Stomach (tissue), 9 donors: ENCODE measurements around the gene ANKFN1. TPM values are rescaled to one million over a fixed set of nuclear protein-coding genes. Genes with fewer than 3 reads are reported as not detected.

Source experiments
- DNase-seq, 2 donors: peaks; one replicate each; pipeline versions ENCODE4 v3.0.0 to v3.0.0-alpha.2; 2013 to 2019
- H3K27ac ChIP-seq, 5 donors: fragments of 200-600 bp in 4 of 5; sonication (generic) in 4 of 5; one replicate each; pipeline ENCODE4 v1.5.1; 2013 to 2019; ENCODE audit warnings: mild to moderate bottlenecking in 1 of 5, moderate library complexity in 1 of 5
- H3K27me3 ChIP-seq, 3 donors: fragments of 200-600 bp; sonication (generic); one replicate each; pipeline ENCODE4 v1.5.1; 2017 to 2019; ENCODE audit warnings: mixed run types in 1 of 3
- H3K36me3 ChIP-seq, 4 donors: fragments of 200-600 bp; sonication (generic); 1 replicate in 3 of 4; 2 replicates in 1 of 4; pipeline ENCODE4 v1.5.1; 2016 to 2019
- H3K4me1 ChIP-seq, 4 donors: fragments of 200-600 bp; sonication (generic); one replicate each; pipeline ENCODE4 v1.5.1; 2016 to 2019
- H3K4me3 ChIP-seq, 4 donors: fragments of 200-600 bp; sonication (generic) in 3 of 4; one replicate each; pipeline ENCODE4 v1.5.1; 2016 to 2019; ENCODE audit warnings: mild to moderate bottlenecking in 1 of 4
- H3K9me3 ChIP-seq, 4 donors: fragments of 200-600 bp; sonication (generic); one replicate each; pipeline ENCODE4 v1.5.1; 2016 to 2019
- EP300 ChIP-seq: sonication (generic); formaldehyde crosslinking; IDR thresholded peaks from one replicate; pipeline ENCODE4 v1.6.1; 2017; ENCODE audit warnings: antibody characterized with exemption
- POLR2A ChIP-seq, 4 donors: fragments of 450-650 bp; IDR thresholded peaks; one replicate each; pipeline ENCODE4 v1.6.1; 2016; ENCODE audit warnings: antibody characterized with exemption in 4 of 4, control low read depth in 2 of 4, mild to moderate bottlenecking in 1 of 4, moderate library complexity in 1 of 4
- POLR2AphosphoS5 ChIP-seq, 3 donors: sonication (generic); formaldehyde crosslinking; IDR thresholded peaks; one replicate each; pipeline ENCODE4 v1.6.1; 2016; ENCODE audit warnings: antibody characterized with exemption in 3 of 3
- WGBS, 5 donors: extraction: QIAGEN DNeasy Blood & Tissue Kit in 3 of 5; methylation state at CpG; one replicate each; pipeline versions ENCODE4 v1.1.5 to v1.1.7; 2013 to 2018; 5-methylcytosine and 5-hydroxymethylcytosine counted together
- intact Hi-C: fragments of 100-400 bp; cut with DNase I; formaldehyde crosslinking; loops from one replicate; pipeline ENCODE4 v1.15.1; 2023; ENCODE audit warnings: low total_unique reads
- polyA plus RNA-seq, 3 donors: library from polyadenylated mRNA; stranded (reverse); fragments of 200-250 nt; gene quantifications; one replicate each; pipeline ENCODE4 v1.2.3, GENCODE V29; 2013
- total RNA-seq, 5 donors: library from RNA; depleted of rRNA; stranded (reverse); fragments of >200 nt; gene quantifications; one replicate each; pipeline versions ENCODE4 v1.1.0 to v1.2.3, GENCODE V29; 2014 to 2016
- TF ChIP-seq, protein P1 (sequence below), 7 experiments: fragments of 450-650 bp in 4 of 7; fragments of 200-600 bp in 3 of 7; sonication (generic) in 3 of 7; IDR thresholded peaks; one replicate each; pipeline ENCODE4 v1.5.1; 2016 to 2019; ENCODE audit warnings: antibody characterized with exemption in 7 of 7, control low read depth in 2 of 7, mild to moderate bottlenecking in 1 of 7
- donor health status: healthy with polysubstance abuse.
- donor health status: Bipolar disorder and iron deficiency.
- donor health status: healthy.

ANKFN1 gene
- total and polyA plus RNA-seq, 8 donors: 0.10 to 2.9 (median 1.3) TPM; not detected in 4

DNA sequence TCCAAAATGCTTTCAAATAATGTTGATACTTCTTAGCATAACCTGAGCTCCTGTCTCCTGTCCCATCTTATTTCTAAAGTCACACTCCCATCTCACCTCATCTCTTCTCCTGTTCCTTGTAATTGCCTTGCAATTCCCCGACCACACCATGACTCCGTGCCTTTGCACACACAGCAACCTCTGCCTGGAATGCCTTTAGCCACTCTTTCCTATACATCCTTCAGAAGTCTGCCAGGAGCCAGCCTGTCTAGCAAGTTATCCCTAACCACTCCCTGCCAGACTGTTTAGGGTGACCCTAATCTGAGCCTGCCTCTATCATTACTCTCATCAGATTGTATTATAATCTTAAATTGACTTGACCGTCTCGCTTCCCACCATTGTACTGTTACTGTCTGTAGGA lies 272.2 kb downstream of the ANKFN1 start:
- Histone ChIP-seq H3K9me3 (no peaks in the 10 kb centered on the region), H3K36me3 (no peaks in the 10 kb centered on the region), H3K27ac (no peak overlapping the region), H3K4me3 (no peak overlapping the region), H3K27me3 (no peaks in the 10 kb centered on the region), H3K4me1 (no peaks in the 10 kb centered on the region)
- no peak for DNase-seq
- intact Hi-C loops: no loop called here
- 79 to 84% (median 81%) methylated on average over 4 of the region's 4 CpGs for WGBS, 5 donors
- no peak for TF ChIP-seq EP300
- TF ChIP-seq POLR2AphosphoS5 (IDR thresholded peaks at IDR 0.05): no peak
- TF ChIP-seq, protein P1, sequence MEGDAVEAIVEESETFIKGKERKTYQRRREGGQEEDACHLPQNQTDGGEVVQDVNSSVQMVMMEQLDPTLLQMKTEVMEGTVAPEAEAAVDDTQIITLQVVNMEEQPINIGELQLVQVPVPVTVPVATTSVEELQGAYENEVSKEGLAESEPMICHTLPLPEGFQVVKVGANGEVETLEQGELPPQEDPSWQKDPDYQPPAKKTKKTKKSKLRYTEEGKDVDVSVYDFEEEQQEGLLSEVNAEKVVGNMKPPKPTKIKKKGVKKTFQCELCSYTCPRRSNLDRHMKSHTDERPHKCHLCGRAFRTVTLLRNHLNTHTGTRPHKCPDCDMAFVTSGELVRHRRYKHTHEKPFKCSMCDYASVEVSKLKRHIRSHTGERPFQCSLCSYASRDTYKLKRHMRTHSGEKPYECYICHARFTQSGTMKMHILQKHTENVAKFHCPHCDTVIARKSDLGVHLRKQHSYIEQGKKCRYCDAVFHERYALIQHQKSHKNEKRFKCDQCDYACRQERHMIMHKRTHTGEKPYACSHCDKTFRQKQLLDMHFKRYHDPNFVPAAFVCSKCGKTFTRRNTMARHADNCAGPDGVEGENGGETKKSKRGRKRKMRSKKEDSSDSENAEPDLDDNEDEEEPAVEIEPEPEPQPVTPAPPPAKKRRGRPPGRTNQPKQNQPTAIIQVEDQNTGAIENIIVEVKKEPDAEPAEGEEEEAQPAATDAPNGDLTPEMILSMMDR (IDR thresholded peaks at IDR 0.05): no peak
- TF ChIP-seq POLR2A (IDR thresholded peaks at IDR 0.05): no peak

DNA sequence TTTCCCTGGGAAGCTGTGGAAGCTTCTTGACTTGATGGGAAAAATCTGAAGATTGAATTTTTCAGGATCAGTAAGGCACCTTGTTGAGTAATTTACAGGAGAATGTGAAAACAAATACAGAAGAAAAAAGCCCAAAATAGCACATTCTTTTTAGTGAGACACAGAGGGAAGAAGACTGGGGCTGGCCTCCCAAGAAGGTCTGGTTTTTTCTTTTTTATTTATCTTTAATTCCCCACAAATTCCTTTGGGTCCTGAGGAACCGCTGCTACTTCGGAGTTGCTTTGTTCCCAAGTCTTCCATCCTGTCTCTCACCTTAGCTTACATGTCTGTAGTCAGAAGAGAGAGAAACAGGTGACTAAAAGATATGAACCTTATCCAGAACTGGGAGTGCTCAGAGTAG lies 273.6 kb downstream of the ANKFN1 start:
- WGBS, 5 donors: 33 to 70% (median 51%) methylated on average over 2 of the region's 2 CpGs
- Histone ChIP-seq H3K36me3 (no peaks in the 10 kb centered on the region), H3K27ac (no peak overlapping the region), H3K4me1 (no peaks in the 10 kb centered on the region), H3K27me3 (no peaks in the 10 kb centered on the region), H3K4me3 (no peak overlapping the region), H3K9me3 (no peaks in the 10 kb centered on the region)
- no peak for DNase-seq
- TF ChIP-seq EP300: no peak
- no peak for TF ChIP-seq POLR2A (IDR thresholded peaks at IDR 0.05)
- TF ChIP-seq, protein P1 (IDR thresholded peaks at IDR 0.05): no peak
- TF ChIP-seq POLR2AphosphoS5 (IDR thresholded peaks at IDR 0.05): no peak
- intact Hi-C loops: no loop called here

DNA sequence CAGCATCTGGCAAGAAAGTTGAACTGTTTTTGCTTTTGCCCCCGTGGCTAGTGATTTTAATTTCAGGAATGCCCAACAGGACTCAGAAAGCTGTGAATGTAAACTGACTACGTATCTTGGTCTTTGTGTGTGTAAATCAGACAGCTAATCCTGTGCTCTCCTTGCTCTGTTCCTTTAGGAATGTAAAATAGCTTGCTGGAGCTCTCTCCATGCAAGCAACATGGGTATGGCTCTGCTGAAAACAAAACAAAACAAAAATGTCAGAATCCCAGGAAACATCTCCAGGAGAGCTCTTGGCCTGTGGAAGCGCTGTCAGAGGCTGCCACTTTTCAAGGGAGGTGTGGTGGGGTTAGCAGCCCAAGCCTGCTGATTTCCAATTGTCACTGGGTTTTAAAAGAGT lies 278.5 kb downstream of the ANKFN1 start:
- Histone ChIP-seq H3K4me3 (no peak overlapping the region), H3K36me3 (no peaks in the 10 kb centered on the region), H3K27me3 (no peaks in the 10 kb centered on the region), H3K9me3 (no peaks in the 10 kb centered on the region), H3K27ac (no peak overlapping the region), H3K4me1 (no peaks in the 10 kb centered on the region)
- no peak for TF ChIP-seq EP300
- TF ChIP-seq POLR2A (IDR thresholded peaks at IDR 0.05): no peak
- TF ChIP-seq, protein P1 (IDR thresholded peaks at IDR 0.05): no peak
- TF ChIP-seq POLR2AphosphoS5 (IDR thresholded peaks at IDR 0.05): no peak
- WGBS, 5 donors: 58 to 69% (median 60%) methylated on average over 3 of the region's 3 CpGs
- intact Hi-C loops: no loop called here
- DNase-seq: no peak

DNA sequence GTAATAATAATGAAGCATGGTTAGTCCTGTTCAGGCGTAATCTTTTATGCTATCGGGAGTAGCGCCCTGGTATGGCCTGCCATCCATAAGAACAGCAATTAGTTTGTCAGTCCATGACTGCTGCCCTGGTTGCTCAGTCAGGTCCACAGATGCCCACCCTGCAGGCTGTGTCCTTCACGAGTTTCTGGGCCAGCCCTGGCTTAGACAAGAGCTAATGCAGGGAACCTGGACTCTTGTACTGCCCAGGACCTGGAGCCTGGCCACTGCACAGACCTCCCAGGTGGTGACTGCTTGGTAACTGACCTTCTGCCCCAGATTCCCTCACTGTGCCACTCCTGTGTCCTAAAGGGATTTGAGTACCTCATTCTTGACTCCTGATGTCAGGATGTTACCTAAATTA lies 279.2 kb downstream of the ANKFN1 start:
- intact Hi-C loops: no loop called here
- TF ChIP-seq, protein P1 (IDR thresholded peaks at IDR 0.05): no peak
- TF ChIP-seq EP300 (no peak), POLR2AphosphoS5 (IDR thresholded peaks at IDR 0.05) (no peak), POLR2A (IDR thresholded peaks at IDR 0.05) (no peak)
- no peak overlapping the region for H3K27ac ChIP-seq
- no peaks in the 10 kb centered on the region for H3K27me3 ChIP-seq
- no peaks in the 10 kb centered on the region for H3K9me3 ChIP-seq
- H3K36me3 ChIP-seq: no peaks in the 10 kb centered on the region
- 81 to 89% (median 83%) methylated on average over 4 of the region's 4 CpGs for WGBS, 5 donors
- H3K4me1 ChIP-seq: no peaks in the 10 kb centered on the region
- no peak for DNase-seq
- no peak overlapping the region for H3K4me3 ChIP-seq
